Measurements from ENCODE around the gene CARD10. TPM values are rescaled to one million over a fixed set of nuclear protein-coding genes. Genes with fewer than 3 reads are reported as not detected.
A peak's percentile ranks its signal among the peaks of the same experiment; 100 is the strongest.

The CARD10 gene
- total RNA-seq, 4 donors from 2014 or later, result 6.0 to 15.3 (median 8.8) TPM

DNA sequence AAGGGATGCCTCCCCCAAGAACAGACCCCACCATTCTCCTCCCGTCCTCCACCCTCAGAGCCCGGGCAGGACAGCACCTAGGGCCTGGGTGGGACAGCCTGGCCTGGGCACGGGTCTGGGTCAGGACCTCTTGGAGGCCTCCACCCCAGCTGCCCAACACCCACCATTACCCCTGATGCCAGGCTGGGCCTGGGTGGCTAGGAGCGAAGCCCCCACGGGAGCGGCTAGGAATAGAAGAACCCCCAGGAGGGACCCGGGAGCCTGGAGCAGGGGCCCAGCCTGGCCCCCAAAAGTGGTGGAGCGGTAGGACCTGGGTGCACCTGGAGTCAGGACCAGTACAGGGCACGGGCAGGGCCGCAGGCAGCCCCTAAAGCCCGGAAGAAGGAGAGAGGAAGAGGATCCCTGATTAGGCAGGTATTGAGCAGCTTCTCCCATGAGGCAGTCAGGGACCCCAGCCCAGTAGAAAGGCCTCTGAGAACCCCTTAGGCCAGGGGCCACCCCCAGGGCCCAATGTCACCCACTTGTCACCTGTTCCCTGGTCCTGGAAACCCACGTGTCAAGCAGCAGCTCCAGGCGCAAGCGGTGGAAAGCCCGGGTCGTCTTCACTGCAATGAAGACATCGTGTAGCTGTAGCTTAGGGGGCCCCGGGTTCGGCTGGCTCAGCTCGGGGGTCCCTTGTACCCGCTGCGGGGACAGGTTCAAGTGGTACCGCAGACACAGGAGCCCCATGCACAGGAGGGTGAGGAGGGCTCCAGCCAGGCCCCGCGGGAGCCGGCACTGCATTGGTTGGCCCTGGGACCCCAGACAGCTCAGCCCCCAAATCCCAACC lies 33.6 kb downstream of the CARD10 start:
- Histone ChIP-seq H3K27ac (replicated peaks in 1 of 4) (peak overlapping the region; percentile 27 to 70 (median 66)), H3K9me3 (no peaks in the 10 kb centered on the region), H3K27me3 (peaks cover 0 to 79% (median 0%) of the 10 kb centered on the region in 4 donors), H3K4me3 (peak overlapping the region; percentile 36 to 58 (median 44)), H3K4me1 (peaks cover 18 to 27% (median 25%) of the 10 kb centered on the region in 4 donors), H3K36me3 (peaks cover 0 to 4% (median 3%) of the 10 kb centered on the region in 4 donors)
- no peak for DNase-seq (ENCODE audit: extremely low spot score)
- TF ChIP-seq POLR2AphosphoS5 (IDR thresholded peaks at IDR 0.05), result no peak
- TF ChIP-seq EP300 (IDR thresholded peaks at IDR 0.05), result no peak
- no CpG with 5 or more reads among the region's 26 CpGs for WGBS
- intact Hi-C loops (cut with DNase I), result no loop called here

GRCh38 chr22:37484480-37485394 lies 34.5 kb downstream of the CARD10 start:
- H3K27me3 ChIP-seq, result peaks cover 0 to 79% (median 0%) of the 10 kb centered on the region in 4 donors
- H3K4me3 ChIP-seq, result peak overlapping the region; percentile 36 to 58 (median 44)
- H3K36me3 ChIP-seq, result peaks cover 0 to 7% (median 0%) of the 10 kb centered on the region in 4 donors
- TF ChIP-seq POLR2AphosphoS5 (IDR thresholded peaks at IDR 0.05) (peak; percentile 40 to 61), EP300 (IDR thresholded peaks at IDR 0.05) (no peak)
- H3K27ac ChIP-seq (replicated peaks in 1 of 4), result peak overlapping the region; percentile 27 to 70 (median 66)
- intact Hi-C loops (cut with DNase I), result no loop called here
- peaks cover 18 to 27% (median 25%) of the 10 kb centered on the region in 4 donors for H3K4me1 ChIP-seq
- no peaks in the 10 kb centered on the region for H3K9me3 ChIP-seq
- peak; percentile 93 for DNase-seq (ENCODE audit: extremely low spot score)
- WGBS, result 74% methylated on average over 37 of the region's 39 CpGs

- Histone ChIP-seq H3K4me3 (no peak overlapping the region), H3K9me3 (no peaks in the 10 kb centered on the region), H3K27ac (replicated peaks in 1 of 4) (no peak overlapping the region), H3K4me1 (peaks cover 14 to 27% (median 25%) of the 10 kb centered on the region in 4 donors), H3K27me3 (peaks cover 0 to 88% (median 0%) of the 10 kb centered on the region in 4 donors), H3K36me3 (peaks cover 0 to 21% (median 4%) of the 10 kb centered on the region in 4 donors)
- 77% methylated on average over 13 of the region's 13 CpGs for WGBS
- DNase-seq (ENCODE audit: extremely low spot score), result no peak
- intact Hi-C loops (cut with DNase I), result no loop called here
- TF ChIP-seq EP300 (IDR thresholded peaks at IDR 0.05), result no peak
- no peak for TF ChIP-seq POLR2A (IDR thresholded peaks at IDR 0.05; ENCODE audit: low read depth)
- TF ChIP-seq, protein P1, sequence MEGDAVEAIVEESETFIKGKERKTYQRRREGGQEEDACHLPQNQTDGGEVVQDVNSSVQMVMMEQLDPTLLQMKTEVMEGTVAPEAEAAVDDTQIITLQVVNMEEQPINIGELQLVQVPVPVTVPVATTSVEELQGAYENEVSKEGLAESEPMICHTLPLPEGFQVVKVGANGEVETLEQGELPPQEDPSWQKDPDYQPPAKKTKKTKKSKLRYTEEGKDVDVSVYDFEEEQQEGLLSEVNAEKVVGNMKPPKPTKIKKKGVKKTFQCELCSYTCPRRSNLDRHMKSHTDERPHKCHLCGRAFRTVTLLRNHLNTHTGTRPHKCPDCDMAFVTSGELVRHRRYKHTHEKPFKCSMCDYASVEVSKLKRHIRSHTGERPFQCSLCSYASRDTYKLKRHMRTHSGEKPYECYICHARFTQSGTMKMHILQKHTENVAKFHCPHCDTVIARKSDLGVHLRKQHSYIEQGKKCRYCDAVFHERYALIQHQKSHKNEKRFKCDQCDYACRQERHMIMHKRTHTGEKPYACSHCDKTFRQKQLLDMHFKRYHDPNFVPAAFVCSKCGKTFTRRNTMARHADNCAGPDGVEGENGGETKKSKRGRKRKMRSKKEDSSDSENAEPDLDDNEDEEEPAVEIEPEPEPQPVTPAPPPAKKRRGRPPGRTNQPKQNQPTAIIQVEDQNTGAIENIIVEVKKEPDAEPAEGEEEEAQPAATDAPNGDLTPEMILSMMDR (IDR thresholded peaks at IDR 0.05), result no peak
- TF ChIP-seq POLR2AphosphoS5 (IDR thresholded peaks at IDR 0.05), result no peak
Observed at GRCh38 chr22:37483050-37483449, 36.2 kb downstream of the CARD10 start.

GRCh38 chr22:37482244-37482643 lies 37.0 kb downstream of the CARD10 start:
- Histone ChIP-seq H3K9me3 (no peaks in the 10 kb centered on the region), H3K27me3 (peaks cover 0 to 95% (median 0%) of the 10 kb centered on the region in 4 donors), H3K36me3 (peaks cover 0 to 27% (median 6%) of the 10 kb centered on the region in 4 donors), H3K4me1 (peaks cover 14 to 27% (median 25%) of the 10 kb centered on the region in 4 donors), H3K4me3 (no peak overlapping the region), H3K27ac (replicated peaks in 1 of 4) (no peak overlapping the region)
- intact Hi-C loops (cut with DNase I), result no loop called here
- 81% methylated on average over 9 of the region's 9 CpGs for WGBS
- TF ChIP-seq, protein P1 (IDR thresholded peaks at IDR 0.05), result no peak
- TF ChIP-seq POLR2A (IDR thresholded peaks at IDR 0.05; ENCODE audit: low read depth) (no peak), EP300 (IDR thresholded peaks at IDR 0.05) (no peak), POLR2AphosphoS5 (IDR thresholded peaks at IDR 0.05) (no peak)
- DNase-seq (ENCODE audit: extremely low spot score), result no peak

- Histone ChIP-seq H3K4me1 (peaks cover 6 to 19% (median 18%) of the 10 kb centered on the region in 4 donors), H3K27ac (replicated peaks in 1 of 4) (no peak overlapping the region), H3K27me3 (peaks cover 0 to 95% (median 0%) of the 10 kb centered on the region in 4 donors), H3K9me3 (no peaks in the 10 kb centered on the region), H3K36me3 (peaks cover 0 to 34% (median 10%) of the 10 kb centered on the region in 4 donors), H3K4me3 (no peak overlapping the region)
- intact Hi-C loops (cut with DNase I), result no loop called here
- 81% methylated on average over 8 of the region's 12 CpGs for WGBS
- TF ChIP-seq EP300 (IDR thresholded peaks at IDR 0.05) (no peak), POLR2AphosphoS5 (IDR thresholded peaks at IDR 0.05) (no peak), POLR2A (IDR thresholded peaks at IDR 0.05; ENCODE audit: low read depth) (no peak)
- TF ChIP-seq, protein P1 (IDR thresholded peaks at IDR 0.05), result no peak
- DNase-seq (ENCODE audit: extremely low spot score), result no peak
Observed at GRCh38 chr22:37481347-37481907, 37.8 kb downstream of the CARD10 start.

Measured in esophagus muscularis mucosa (tissue), 4 donors.